SK-N-MC (cell line): ENCODE data around the gene SLC18B1.
"Not testable (repeated sequence)": the region's sequence is repeated elsewhere in the genome, so short reads cannot be mapped to it uniquely, and the experiment has no call there.

Experiments
- DNase-seq: peaks from one replicate; pipeline ENCODE4 v3.0.0-alpha.2; 2011; ENCODE audit warnings: low read depth, low spot score
- H3K27ac ChIP-seq: fragments of 200-600 bp; sonication (generic); 2 replicates; pipeline ENCODE4 v1.5.1; 2016; ENCODE audit warnings: mixed run types
- H3K36me3 ChIP-seq: fragments of 200-600 bp; sonication (generic); 2 replicates; pipeline ENCODE4 v1.6.1; 2017; ENCODE audit warnings: antibody characterized with exemption, low read length, mixed read lengths; ENCODE audit not compliant: insufficient read depth
- H3K4me3 ChIP-seq: fragments of 200-600 bp; sonication (generic); 2 replicates; pipeline ENCODE4 v1.5.1; 2016
- H3K9ac ChIP-seq: fragments of 200-600 bp; sonication (generic); 2 replicates; pipeline ENCODE4 v1.8.0; 2017; ENCODE audit warnings: mixed run types, mixed read lengths; ENCODE audit not compliant: insufficient read length
- H3K9me3 ChIP-seq: fragments of 200-600 bp; sonication (generic); 2 replicates; pipeline ENCODE4 v1.6.1; 2017; ENCODE audit warnings: low read depth, mild to moderate bottlenecking, antibody characterized with exemption, low read length, moderate library complexity, mixed read lengths
- EZH2 ChIP-seq: fragments of 200-600 bp; sonication (generic); IDR thresholded peaks from one replicate; pipeline ENCODE4 v1.6.1; 2017; ENCODE audit warnings: antibody characterized with exemption
- FOXP2 ChIP-seq: optimal IDR thresholded peaks from 2 replicates; pipeline ENCODE3; 2011; ENCODE audit warnings: mild to moderate bottlenecking, moderate library complexity; ENCODE audit not compliant: insufficient read depth; ENCODE audit errors: extremely low read length, control extremely low read depth
- POLR2AphosphoS5 ChIP-seq: IDR thresholded peaks from 2 replicates; pipeline ENCODE4 v1.6.1; 2012; ENCODE audit warnings: mild to moderate bottlenecking, low read depth, low read length, borderline replicate concordance

The SLC18B1 gene

DNA sequence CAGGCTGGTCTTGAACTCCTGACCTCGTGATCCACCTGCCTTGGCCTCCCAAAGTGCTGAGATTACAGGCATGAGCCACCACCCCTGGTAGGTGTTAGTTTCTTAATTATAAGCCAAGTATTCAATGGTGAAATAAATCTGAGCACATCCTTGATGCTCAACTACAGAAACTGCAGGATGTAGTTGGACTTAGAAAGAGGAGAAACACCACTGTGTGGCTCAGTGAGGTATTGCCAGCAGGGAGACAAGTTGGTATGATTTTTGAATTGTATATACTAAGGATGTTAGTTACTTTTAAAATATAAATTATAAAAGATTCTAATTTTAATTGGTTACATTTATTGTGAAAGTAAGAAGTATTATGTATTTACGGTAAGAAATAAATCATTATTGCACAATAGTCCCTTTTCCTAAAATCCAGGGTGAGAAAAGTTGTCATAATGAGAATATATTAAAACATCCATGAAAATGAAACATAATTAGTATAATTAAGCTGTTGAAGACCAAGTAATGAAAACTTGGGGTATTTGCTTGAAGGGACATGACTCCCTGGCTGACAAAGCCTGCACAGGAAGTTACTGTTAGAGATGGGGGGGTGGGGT, 17.6 kb downstream of the SLC18B1 start:
- Histone ChIP-seq H3K4me3 (no peak overlapping the region), H3K9me3 (no peaks in the 10 kb centered on the region), H3K36me3 (peaks cover 8% of the 10 kb centered on the region; the same call in 1 of the 2 replicates), H3K27ac (no peak overlapping the region), H3K9ac (no peak overlapping the region)
- no peak for DNase-seq
- TF ChIP-seq EZH2 (no peak), FOXP2 (no peak), POLR2AphosphoS5 (no peak)

DNA sequence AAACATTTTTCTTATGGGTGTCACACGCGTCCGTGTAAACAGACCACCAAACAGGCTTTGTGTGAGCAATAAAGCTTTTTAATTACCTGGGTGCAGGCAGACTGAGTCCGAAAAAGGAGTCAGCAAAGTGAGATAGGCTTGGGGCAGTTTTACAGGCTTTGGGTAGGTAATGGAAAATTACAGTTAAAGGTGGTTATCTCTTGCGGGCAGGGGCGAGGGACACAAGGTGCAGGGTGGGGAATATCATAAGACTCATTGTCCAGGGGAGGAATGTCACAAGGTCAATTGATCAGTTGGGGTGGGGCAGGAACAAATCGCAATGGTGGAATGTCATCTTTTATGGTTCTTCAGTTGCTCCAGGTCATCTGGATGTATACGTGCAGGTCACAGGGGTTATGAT, 20.6 kb downstream of the SLC18B1 start:
- not testable (repeated sequence) for DNase-seq, H3K4me3 ChIP-seq, H3K36me3 ChIP-seq, H3K9me3 ChIP-seq, H3K9ac ChIP-seq, H3K27ac ChIP-seq

DNA sequence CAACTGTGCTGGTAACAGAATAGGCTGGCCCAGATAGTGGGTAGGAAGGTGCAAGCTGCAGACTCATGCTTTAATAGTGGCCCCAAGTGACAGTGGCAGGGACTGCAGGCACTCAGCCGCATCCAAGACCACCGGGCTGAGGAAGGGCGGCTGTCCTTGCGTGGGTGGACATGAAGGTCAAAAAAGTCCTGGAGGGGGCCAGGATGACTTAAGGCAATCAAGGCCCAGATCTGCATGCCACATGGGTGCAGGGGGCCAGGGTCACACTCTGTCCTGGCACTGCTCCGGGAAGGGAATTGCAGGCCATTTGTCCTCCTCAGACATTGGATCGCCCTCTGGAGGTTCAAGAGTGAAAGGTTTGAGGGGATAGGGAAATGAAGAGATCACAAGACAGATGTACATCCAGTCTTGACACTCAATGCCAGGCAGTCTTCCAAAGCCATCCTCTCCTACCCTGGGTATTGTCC, 30.4 kb downstream of the SLC18B1 start:
- no peak overlapping the region for H3K4me3 ChIP-seq
- H3K27ac ChIP-seq = no peak overlapping the region
- no peak overlapping the region for H3K9ac ChIP-seq
- DNase-seq = no peak
- no peak for TF ChIP-seq FOXP2
- TF ChIP-seq POLR2AphosphoS5 = no peak
- TF ChIP-seq EZH2 = no peak
- no peaks in the 10 kb centered on the region for H3K9me3 ChIP-seq
- H3K36me3 ChIP-seq = no peaks in the 10 kb centered on the region

DNA sequence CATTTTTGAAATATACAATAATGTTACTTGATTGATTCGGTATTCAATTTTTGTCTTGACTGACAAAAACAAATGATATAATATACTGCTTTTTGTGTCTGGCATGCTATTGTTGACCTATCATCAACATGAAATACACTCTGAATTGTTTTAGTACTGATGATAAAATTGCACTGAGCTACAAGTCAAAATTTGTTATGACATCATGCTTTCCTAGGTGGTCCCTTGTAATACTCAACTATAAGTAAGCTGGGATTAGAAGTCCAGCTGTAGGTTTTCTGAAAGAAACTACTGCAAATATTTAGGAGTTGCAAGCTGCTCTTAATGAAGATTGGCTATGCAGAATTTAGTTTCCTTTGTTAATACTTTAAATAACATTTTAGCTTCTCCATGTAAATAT, 32.9 kb downstream of the SLC18B1 start:
- DNase-seq = no peak
- TF ChIP-seq EZH2 = no peak
- TF ChIP-seq POLR2AphosphoS5 = no peak
- TF ChIP-seq FOXP2 = no peak
- H3K9me3 ChIP-seq = no peaks in the 10 kb centered on the region
- no peak overlapping the region for H3K4me3 ChIP-seq
- no peak overlapping the region for H3K27ac ChIP-seq
- H3K36me3 ChIP-seq = no peaks in the 10 kb centered on the region
- no peak overlapping the region for H3K9ac ChIP-seq

DNA sequence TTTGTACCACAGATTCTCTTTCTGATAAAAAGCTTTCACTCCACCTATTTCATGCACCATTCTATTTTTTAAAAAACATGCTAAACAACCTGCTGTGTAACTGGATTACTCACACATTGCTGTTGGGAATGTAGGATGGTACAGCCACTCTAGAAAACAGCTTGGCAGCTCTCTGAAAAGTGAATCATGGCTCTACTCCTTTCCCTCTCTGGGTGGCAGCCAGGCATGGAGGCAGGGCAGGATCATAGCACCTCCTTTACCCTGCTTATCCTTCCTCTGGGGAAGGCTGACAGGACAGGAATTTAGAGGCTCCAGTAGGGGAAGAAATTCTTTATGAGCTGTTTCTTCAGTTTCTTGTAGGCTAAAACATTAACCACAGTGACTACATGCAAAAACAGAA, 34.1 kb downstream of the SLC18B1 start:
- no peak overlapping the region for H3K4me3 ChIP-seq
- no peaks in the 10 kb centered on the region for H3K36me3 ChIP-seq
- H3K9ac ChIP-seq = no peak overlapping the region
- no peak for DNase-seq
- TF ChIP-seq EZH2 = no peak
- TF ChIP-seq POLR2AphosphoS5 = no peak
- no peak for TF ChIP-seq FOXP2
- no peaks in the 10 kb centered on the region for H3K9me3 ChIP-seq
- no peak overlapping the region for H3K27ac ChIP-seq

DNA sequence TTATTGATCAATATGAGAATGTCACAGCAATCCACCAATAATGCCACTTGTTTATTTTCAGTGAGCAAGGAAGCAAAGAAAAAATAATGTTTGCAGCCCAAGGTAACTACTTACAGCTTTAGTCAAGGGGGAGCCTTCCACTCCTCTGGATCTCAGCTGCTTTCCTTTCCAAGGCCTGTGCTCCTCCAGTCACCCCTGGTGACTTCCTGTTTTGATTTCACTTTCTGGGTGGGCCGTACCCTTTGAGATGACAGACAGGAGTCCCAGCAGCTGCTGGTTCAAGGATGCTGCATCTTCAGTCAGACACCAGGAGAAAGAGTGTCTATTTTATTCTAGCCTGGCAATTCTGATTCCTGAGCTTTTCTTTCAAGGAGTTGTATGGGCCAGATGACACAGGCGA, 35.2 kb downstream of the SLC18B1 start:
- H3K9ac ChIP-seq = no peak overlapping the region
- no peak overlapping the region for H3K4me3 ChIP-seq
- no peak for DNase-seq
- H3K27ac ChIP-seq = no peak overlapping the region
- no peaks in the 10 kb centered on the region for H3K36me3 ChIP-seq
- no peak for TF ChIP-seq FOXP2
- TF ChIP-seq POLR2AphosphoS5 = no peak
- TF ChIP-seq EZH2 = no peak
- H3K9me3 ChIP-seq = no peaks in the 10 kb centered on the region

DNA sequence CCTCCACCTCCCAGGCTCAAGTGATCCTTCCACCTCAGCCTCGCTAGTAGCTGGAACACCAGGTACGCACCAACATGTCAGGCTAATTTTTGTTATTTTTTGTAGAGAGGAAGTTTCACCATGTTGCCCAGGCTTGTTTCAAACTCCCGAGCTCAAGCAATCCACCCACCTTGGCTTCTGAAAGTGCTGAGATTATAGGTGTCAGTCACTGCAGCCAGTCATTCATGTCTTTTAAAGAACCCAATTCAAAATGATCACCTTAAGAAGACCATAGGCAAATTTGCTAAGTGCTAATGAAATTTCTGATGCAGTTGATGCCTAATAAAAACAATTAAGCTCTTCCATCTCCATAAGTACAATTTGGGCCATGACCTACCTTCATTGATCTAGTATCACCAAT, 38.2 kb downstream of the SLC18B1 start:
- no peaks in the 10 kb centered on the region for H3K9me3 ChIP-seq
- H3K36me3 ChIP-seq = no peaks in the 10 kb centered on the region
- no peak overlapping the region for H3K4me3 ChIP-seq
- no peak overlapping the region for H3K9ac ChIP-seq
- no peak overlapping the region for H3K27ac ChIP-seq
- DNase-seq = no peak
- TF ChIP-seq EZH2 = no peak
- no peak for TF ChIP-seq POLR2AphosphoS5
- no peak for TF ChIP-seq FOXP2

DNA sequence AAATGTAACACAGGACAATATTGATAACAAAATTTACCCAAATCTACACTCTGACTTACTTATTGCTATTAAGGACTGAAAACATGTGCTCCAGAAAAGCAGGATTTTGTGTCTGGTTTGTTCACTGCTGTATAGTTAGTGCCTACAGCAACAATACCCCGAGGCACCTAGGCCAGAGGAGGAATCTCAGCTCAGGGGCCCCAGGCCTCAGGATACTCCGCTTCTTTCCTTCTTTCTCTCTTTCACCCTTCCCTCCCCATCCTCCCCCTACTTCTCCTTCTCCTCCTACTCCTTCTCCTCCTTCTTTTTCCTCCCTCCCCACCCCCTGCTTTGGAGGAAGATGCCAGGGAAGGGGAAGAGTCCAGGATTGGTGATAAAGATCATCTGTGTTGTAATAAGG, 39.7 kb downstream of the SLC18B1 start:
- H3K9ac ChIP-seq = no peak overlapping the region
- no peak for TF ChIP-seq POLR2AphosphoS5
- TF ChIP-seq EZH2 = no peak
- TF ChIP-seq FOXP2 = no peak
- no peak for DNase-seq
- no peaks in the 10 kb centered on the region for H3K9me3 ChIP-seq
- no peak overlapping the region for H3K27ac ChIP-seq
- H3K4me3 ChIP-seq = no peak overlapping the region
- no peaks in the 10 kb centered on the region for H3K36me3 ChIP-seq

DNA sequence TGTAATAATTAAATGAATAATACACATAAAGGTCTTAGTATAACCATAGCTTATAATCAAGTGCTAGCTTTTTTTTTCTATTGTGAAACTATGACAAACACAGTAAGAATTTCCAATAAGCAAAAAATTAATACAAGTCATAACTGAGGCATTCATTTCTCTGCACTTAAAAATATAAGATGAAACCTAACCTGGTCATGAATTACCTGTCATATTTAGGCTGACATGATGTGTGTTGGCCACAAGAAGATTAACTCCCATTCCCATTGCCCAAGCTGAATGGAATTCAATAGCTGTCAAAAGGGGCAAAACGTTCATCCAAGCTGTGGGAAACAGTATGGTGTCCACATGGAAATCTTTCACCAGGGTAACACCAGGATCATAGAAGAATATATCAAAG, 46.2 kb downstream of the SLC18B1 start:
- no peak overlapping the region for H3K4me3 ChIP-seq
- no peaks in the 10 kb centered on the region for H3K36me3 ChIP-seq
- no peak for DNase-seq
- H3K9ac ChIP-seq = no peak overlapping the region
- no peak overlapping the region for H3K27ac ChIP-seq
- no peak for TF ChIP-seq FOXP2
- no peak for TF ChIP-seq POLR2AphosphoS5
- TF ChIP-seq EZH2 = no peak
- H3K9me3 ChIP-seq = no peaks in the 10 kb centered on the region
